ENCODE data around the gene C13orf42.

Gene C13orf42

GRCh38 chr13:51101636-51102235, 9.3 kb downstream of the C13orf42 start:
- no peak for TF ChIP-seq CTCF (IDR thresholded peaks at IDR 0.05)

- TF ChIP-seq CTCF (IDR thresholded peaks at IDR 0.05), result no peak
Measured at GRCh38 chr13:51097353-51098043, 13.6 kb downstream of the C13orf42 start.

GRCh38 chr13:51096131-51096530, 14.9 kb downstream of the C13orf42 start:
- TF ChIP-seq CTCF (IDR thresholded peaks at IDR 0.05), result no peak

- no peak for TF ChIP-seq CTCF (IDR thresholded peaks at IDR 0.05)
Measured at GRCh38 chr13:51093574-51093973, 17.5 kb downstream of the C13orf42 start.

- no peak for TF ChIP-seq CTCF (IDR thresholded peaks at IDR 0.05)
Measured at GRCh38 chr13:51091839-51092238, 19.2 kb downstream of the C13orf42 start.

GRCh38 chr13:51083706-51084105, 27.4 kb downstream of the C13orf42 start:
- TF ChIP-seq CTCF (IDR thresholded peaks at IDR 0.05), result no peak

GRCh38 chr13:51071493-51071892, 39.6 kb downstream of the C13orf42 start:
- TF ChIP-seq CTCF (IDR thresholded peaks at IDR 0.05), result no peak
